ENCODE results near the gene MAP4K4. TPM values are rescaled to one million over a fixed set of nuclear protein-coding genes. Genes with fewer than 3 reads are reported as not detected.

Gene MAP4K4
- total and polyA plus RNA-seq, 4 donors = 19.7 to 91.7 (median 54.0) TPM

DNA sequence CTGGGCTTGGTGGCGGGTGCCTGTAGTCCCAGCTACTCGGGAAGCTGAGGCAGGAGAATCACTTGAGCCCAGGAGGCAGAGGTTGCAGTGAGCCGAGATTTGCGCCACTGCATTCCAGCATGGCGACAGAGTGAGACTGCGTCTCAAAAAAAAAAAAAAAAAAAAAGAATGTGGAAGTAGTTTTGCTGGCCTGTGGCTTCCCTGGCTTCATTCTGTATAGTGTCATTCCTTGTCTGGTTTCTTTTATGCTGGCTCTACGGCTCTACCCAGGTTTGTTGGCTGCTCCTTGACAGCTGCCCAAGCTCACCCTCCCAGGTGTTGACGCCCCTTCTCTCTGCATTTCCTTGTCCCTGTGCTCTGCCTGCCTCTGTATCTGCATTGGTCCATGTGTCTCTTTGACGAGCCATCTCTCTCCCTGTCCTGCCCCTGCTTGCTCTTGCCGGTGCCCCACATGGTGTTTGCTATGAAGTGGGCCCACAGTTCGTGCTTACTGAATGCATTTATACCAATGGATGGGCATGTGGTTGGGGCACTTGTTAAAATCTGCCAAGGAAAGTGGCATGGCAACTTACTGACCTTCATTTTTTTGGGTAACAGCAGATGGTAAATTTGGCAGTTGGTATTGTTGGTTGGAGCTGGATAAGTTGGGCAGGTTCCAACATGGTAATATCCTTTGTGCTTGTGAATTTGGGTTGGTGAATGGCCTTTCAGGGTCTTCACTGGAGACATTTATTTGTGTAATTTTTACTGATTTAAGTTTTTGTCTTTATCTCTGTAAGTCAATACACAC lies 113.9 kb downstream of the MAP4K4 start:
- no peaks in the 10 kb centered on the region for H3K36me3 ChIP-seq (ENCODE audit: control insufficient read depth in 4 of 4, insufficient read depth in 4 of 4, low read length in 4 of 4)
- H3K27me3 ChIP-seq (ENCODE audit: control insufficient read depth in 3 of 3, insufficient read depth in 3 of 3, low read length in 2 of 3) = no peaks in the 10 kb centered on the region
- no peak for ATAC-seq (ENCODE audit: insufficient read depth, low FRiP score)
- H3K27ac ChIP-seq (ENCODE audit: low read depth in 1 of 2, low read length in 1 of 2) = no peak overlapping the region
- H3K4me1 ChIP-seq (ENCODE audit: control insufficient read depth in 5 of 5, insufficient read depth in 5 of 5, low read length in 5 of 5) = peaks cover 5 to 36% (median 16%) of the 10 kb centered on the region in 5 donors
- WGBS, 2 donors = 94% methylated on average over 10 to 11 of the region's 11 CpGs
- no peak for DNase-seq
- TF ChIP-seq, protein P1, sequence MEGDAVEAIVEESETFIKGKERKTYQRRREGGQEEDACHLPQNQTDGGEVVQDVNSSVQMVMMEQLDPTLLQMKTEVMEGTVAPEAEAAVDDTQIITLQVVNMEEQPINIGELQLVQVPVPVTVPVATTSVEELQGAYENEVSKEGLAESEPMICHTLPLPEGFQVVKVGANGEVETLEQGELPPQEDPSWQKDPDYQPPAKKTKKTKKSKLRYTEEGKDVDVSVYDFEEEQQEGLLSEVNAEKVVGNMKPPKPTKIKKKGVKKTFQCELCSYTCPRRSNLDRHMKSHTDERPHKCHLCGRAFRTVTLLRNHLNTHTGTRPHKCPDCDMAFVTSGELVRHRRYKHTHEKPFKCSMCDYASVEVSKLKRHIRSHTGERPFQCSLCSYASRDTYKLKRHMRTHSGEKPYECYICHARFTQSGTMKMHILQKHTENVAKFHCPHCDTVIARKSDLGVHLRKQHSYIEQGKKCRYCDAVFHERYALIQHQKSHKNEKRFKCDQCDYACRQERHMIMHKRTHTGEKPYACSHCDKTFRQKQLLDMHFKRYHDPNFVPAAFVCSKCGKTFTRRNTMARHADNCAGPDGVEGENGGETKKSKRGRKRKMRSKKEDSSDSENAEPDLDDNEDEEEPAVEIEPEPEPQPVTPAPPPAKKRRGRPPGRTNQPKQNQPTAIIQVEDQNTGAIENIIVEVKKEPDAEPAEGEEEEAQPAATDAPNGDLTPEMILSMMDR (IDR thresholded peaks at IDR 0.05; ENCODE audit: control extremely low read depth, extremely low read depth) = no peak
- no peak overlapping the region for H3K9ac ChIP-seq (ENCODE audit: insufficient read depth in 1 of 2, low read length in 2 of 2)
- no peaks in the 10 kb centered on the region for H3K9me3 ChIP-seq (ENCODE audit: control insufficient read depth in 4 of 4, insufficient read depth in 3 of 4, low read length in 3 of 4)
- H3K4me3 ChIP-seq = no peak overlapping the region

DNA sequence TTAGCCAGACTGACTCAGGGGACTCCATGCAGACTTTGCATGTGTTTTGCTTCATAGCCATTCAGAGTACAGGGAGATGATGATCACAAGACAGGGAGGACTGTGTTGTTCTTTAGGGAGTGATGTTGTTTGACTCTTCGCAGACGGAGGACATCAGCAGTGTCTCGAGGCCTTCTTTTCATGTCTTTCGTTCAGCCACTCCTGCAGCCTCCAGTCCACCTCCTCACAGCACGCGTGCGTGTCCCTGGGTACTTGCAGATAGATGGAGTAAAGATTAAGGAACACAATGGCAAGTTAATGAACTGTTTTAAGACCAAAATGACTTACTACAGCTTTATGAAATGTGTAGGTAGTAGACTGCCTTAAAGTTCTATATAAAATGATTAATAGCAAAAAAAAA lies 114.7 kb downstream of the MAP4K4 start:
- ATAC-seq (ENCODE audit: insufficient read depth, low FRiP score) = no peak
- H3K36me3 ChIP-seq (ENCODE audit: control insufficient read depth in 4 of 4, insufficient read depth in 4 of 4, low read length in 4 of 4) = no peaks in the 10 kb centered on the region
- no peaks in the 10 kb centered on the region for H3K9me3 ChIP-seq (ENCODE audit: control insufficient read depth in 4 of 4, insufficient read depth in 3 of 4, low read length in 3 of 4)
- DNase-seq = no peak
- H3K4me3 ChIP-seq = no peak overlapping the region
- H3K4me1 ChIP-seq (ENCODE audit: control insufficient read depth in 5 of 5, insufficient read depth in 5 of 5, low read length in 5 of 5) = peaks cover 5 to 34% (median 12%) of the 10 kb centered on the region in 5 donors
- TF ChIP-seq, protein P1 (IDR thresholded peaks at IDR 0.05; ENCODE audit: control extremely low read depth, extremely low read depth) = no peak
- H3K27ac ChIP-seq (ENCODE audit: low read depth in 1 of 2, low read length in 1 of 2) = no peak overlapping the region
- no peaks in the 10 kb centered on the region for H3K27me3 ChIP-seq (ENCODE audit: control insufficient read depth in 3 of 3, insufficient read depth in 3 of 3, low read length in 2 of 3)
- 94 to 98% methylated on average over 7 of the region's 7 CpGs for WGBS, 2 donors
- no peak overlapping the region for H3K9ac ChIP-seq (ENCODE audit: insufficient read depth in 1 of 2, low read length in 2 of 2)

DNA sequence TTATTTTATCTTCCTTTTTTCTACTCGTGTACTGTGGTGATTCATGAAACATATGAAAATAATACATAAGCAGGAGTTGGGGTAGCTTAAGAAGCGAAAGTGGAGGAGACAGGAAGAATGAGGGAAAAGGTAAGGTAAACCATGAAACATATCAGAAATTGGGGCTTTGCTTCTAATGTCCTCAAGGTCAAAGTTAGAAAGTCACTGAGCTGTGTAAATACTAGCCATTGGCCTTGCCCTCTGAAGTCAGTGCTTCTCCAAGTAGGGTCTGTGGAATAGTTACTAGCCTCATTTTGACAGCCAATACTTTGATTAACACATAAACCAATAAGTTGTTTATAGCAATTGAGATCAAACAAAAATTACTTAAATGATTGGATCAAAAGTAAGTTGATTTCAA lies 117.2 kb downstream of the MAP4K4 start:
- Histone ChIP-seq H3K9me3 (ENCODE audit: control insufficient read depth in 4 of 4, insufficient read depth in 3 of 4, low read length in 3 of 4) (no peaks in the 10 kb centered on the region), H3K9ac (ENCODE audit: insufficient read depth in 1 of 2, low read length in 2 of 2) (no peak overlapping the region), H3K27me3 (ENCODE audit: control insufficient read depth in 3 of 3, insufficient read depth in 3 of 3, low read length in 2 of 3) (no peaks in the 10 kb centered on the region), H3K36me3 (ENCODE audit: control insufficient read depth in 4 of 4, insufficient read depth in 4 of 4, low read length in 4 of 4) (no peaks in the 10 kb centered on the region), H3K27ac (ENCODE audit: low read depth in 1 of 2, low read length in 1 of 2) (no peak overlapping the region), H3K4me1 (ENCODE audit: control insufficient read depth in 5 of 5, insufficient read depth in 5 of 5, low read length in 5 of 5) (peaks cover 13 to 44% (median 21%) of the 10 kb centered on the region in 5 donors), H3K4me3 (no peak overlapping the region)
- 84 to 88% methylated on average over 2 of the region's 2 CpGs for WGBS, 2 donors
- TF ChIP-seq, protein P1 (IDR thresholded peaks at IDR 0.05; ENCODE audit: control extremely low read depth, extremely low read depth) = no peak
- DNase-seq (no peak), ATAC-seq (ENCODE audit: insufficient read depth, low FRiP score) (no peak)

Measured in lung (tissue), 12 donors.